MM.1S (cell line): ENCODE results near the gene NDRG2.

Experiments
- CTCF ChIP-seq: fragments of 300-600 bp; sonication (generic); IDR thresholded peaks from 2 replicates; pipeline ENCODE4 v1.5.1; 2016; ENCODE audit warnings: antibody characterized with exemption, low read length, mixed read lengths
- EZH2 ChIP-seq: fragments of 300-600 bp; sonication (generic); optimal IDR thresholded peaks from 2 replicates; pipeline ENCODE3; 2017; ENCODE audit warnings: low read depth, mild to moderate bottlenecking, antibody characterized with exemption, low read length, mixed read lengths

- TF ChIP-seq CTCF (no peak), EZH2 (no peak)
These were observed 45.3 kb upstream of the NDRG2 start, which contains the start of gene ARHGEF40 for GRCh38 chr14:21070083-21070609.
